22Rv1 (cell line): ENCODE data around the gene SEMA7A.

Experiments
- H3K27ac ChIP-seq: fragments of 450-650 bp; 2 replicates; pipeline ENCODE4 v1.5.1; 2017
- ZFX ChIP-seq: fragments of 450-650 bp; IDR thresholded peaks from 2 replicates; pipeline ENCODE4 v1.6.1; 2017; ENCODE audit warnings: antibody characterized with exemption, borderline replicate concordance
- TF ChIP-seq, protein P1 (sequence below): fragments of 450-650 bp; IDR thresholded peaks from 2 replicates; pipeline ENCODE4 v1.5.1; 2017; ENCODE audit warnings: mild to moderate bottlenecking

Gene SEMA7A

GRCh38 chr15:74425630-74426029 is 8.1 kb downstream of the SEMA7A start:
- TF ChIP-seq ZFX = no peak
- TF ChIP-seq, protein P1, sequence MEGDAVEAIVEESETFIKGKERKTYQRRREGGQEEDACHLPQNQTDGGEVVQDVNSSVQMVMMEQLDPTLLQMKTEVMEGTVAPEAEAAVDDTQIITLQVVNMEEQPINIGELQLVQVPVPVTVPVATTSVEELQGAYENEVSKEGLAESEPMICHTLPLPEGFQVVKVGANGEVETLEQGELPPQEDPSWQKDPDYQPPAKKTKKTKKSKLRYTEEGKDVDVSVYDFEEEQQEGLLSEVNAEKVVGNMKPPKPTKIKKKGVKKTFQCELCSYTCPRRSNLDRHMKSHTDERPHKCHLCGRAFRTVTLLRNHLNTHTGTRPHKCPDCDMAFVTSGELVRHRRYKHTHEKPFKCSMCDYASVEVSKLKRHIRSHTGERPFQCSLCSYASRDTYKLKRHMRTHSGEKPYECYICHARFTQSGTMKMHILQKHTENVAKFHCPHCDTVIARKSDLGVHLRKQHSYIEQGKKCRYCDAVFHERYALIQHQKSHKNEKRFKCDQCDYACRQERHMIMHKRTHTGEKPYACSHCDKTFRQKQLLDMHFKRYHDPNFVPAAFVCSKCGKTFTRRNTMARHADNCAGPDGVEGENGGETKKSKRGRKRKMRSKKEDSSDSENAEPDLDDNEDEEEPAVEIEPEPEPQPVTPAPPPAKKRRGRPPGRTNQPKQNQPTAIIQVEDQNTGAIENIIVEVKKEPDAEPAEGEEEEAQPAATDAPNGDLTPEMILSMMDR = no peak
- no peak overlapping the region for H3K27ac ChIP-seq

DNA sequence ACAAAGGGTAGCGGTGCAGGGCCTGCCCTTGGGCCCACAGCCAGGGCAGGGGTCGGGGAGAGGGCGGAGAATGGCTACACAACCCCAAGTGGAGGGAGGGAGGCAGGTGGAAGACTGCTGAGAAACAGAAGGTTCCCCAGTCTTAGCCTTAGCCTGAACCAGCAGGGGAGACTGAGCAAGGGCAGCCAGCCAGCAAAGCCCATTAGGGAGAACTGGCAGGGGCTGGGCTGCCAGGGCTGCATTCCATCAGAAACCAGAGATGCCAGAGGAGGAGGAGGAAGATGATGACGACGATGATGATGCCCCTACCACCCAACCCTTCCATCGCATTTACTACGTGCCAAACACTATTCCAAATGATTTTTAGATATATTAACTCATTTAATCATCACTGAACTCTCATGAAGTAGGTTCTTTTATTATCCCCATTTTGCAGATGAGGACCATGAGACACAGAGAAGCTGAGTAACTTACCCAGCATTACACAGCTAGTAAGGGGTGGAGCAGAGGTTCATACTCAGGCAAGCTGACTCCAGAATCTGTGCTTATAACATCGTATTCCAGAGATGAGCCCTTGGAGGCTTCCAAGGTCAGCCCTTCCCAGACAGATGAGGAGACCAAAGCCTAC is 8.7 kb downstream of the SEMA7A start:
- H3K27ac ChIP-seq = no peak overlapping the region
- TF ChIP-seq, protein P1 = no peak
- TF ChIP-seq ZFX = no peak

DNA sequence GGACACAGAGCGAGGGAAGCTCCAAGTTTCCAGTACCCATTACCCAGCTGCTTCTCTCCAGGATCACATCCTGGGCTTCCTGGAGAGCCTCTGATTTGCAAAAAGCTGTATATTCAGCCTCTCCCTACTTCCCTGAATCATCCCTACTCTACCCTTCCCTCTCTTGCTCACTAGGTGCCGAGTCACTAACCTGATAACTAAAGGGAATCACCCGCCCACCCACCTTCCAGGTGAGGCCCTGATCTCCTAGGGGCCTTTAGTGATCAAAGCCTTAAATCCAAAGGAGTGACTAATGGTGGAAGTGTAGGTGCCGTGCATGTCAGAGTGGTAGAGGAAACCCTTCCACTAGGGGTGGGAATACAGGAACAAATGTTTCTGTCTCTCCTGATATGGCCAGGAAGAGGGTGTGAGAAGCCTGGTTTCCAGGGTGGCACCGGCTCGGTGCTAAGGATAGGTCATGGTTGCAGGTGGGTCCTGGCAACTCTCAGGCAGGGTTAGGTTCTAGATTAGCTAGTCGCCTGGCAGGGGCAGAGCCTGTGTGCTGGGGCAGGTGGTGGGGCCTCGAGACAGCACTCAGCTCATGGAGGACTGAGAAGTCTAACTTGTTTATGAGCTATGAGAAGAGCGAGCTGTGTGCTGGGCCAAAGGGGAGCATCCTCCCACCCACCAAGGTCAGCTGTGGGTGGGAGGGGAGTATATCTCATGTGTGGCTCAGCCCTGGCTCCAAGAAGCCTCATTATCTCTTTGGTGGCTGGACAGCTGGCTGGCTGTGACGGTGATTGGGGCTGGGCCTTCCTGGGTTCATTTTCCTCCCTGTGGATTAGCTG is 10.1 kb downstream of the SEMA7A start:
- TF ChIP-seq, protein P1 = no peak
- TF ChIP-seq ZFX = no peak
- no peak overlapping the region for H3K27ac ChIP-seq

GRCh38 chr15:74422652-74423430 is 10.9 kb downstream of the SEMA7A start:
- no peak overlapping the region for H3K27ac ChIP-seq

DNA sequence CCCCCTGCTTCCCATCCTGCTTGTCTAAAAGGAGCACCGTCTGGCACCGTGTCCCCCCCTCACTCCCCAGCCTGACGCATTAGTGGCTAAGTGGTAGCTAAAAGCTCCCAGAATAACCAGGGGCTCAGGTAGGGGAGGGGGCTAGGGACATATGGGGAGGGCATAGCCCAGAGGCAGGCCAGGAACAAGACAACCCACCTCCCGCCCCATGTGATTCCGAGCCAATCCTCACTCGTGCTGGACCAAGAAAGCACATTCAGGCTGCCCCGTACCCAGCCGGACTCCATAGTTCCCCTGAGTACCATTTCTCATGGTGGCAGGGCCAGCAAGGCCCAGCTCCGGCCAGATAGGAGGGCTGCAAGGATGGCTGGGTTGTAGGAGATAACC is 11.5 kb downstream of the SEMA7A start:
- TF ChIP-seq, protein P1 = no peak
- H3K27ac ChIP-seq = no peak overlapping the region

More at GRCh38 chr15:74422652-74423430, 10.9 kb downstream of the SEMA7A start:
- no peak for TF ChIP-seq ZFX
- TF ChIP-seq, protein P1 = no peak

- TF ChIP-seq, protein P1 = no peak
- TF ChIP-seq ZFX = no peak
These were observed 12.2 kb downstream of the SEMA7A start for GRCh38 chr15:74421302-74422245.

More at GRCh38 chr15:74421302-74422245, 12.2 kb downstream of the SEMA7A start:
- no peak overlapping the region for H3K27ac ChIP-seq
